H9 (cell line): ENCODE results near the gene PGM1. TPM values are rescaled to one million over a fixed set of nuclear protein-coding genes. Genes with fewer than 3 reads are reported as not detected.

ENCODE experiments used
- DNase-seq: peaks from one replicate; pipeline ENCODE4 v3.0.0-alpha.2; 2017
- H2AFZ ChIP-seq: one replicate; pipeline ENCODE4 v1.6.1; 2013; ENCODE audit warnings: mild to moderate bottlenecking, low read length, control low read depth, moderate library complexity
- H2AK5ac ChIP-seq: 2 replicates; pipeline ENCODE4 v1.6.1; 2013; ENCODE audit warnings: low read length, control low read depth, mixed read lengths; ENCODE audit not compliant: insufficient read length
- H2BK120ac ChIP-seq: one replicate; pipeline ENCODE4 v1.6.1; 2013; ENCODE audit warnings: low read depth, mild to moderate bottlenecking, low read length, control low read depth, inconsistent platforms; ENCODE audit not compliant: poor library complexity, severe bottlenecking
- H2BK12ac ChIP-seq: 2 replicates; pipeline ENCODE4 v1.6.1; 2013; ENCODE audit warnings: low read length, control low read depth, mixed read lengths, low read depth; ENCODE audit not compliant: insufficient read length
- H2BK15ac ChIP-seq: 2 replicates; pipeline ENCODE4 v1.6.1; 2013; ENCODE audit warnings: low read depth, low read length, control low read depth
- H2BK20ac ChIP-seq: one replicate; pipeline ENCODE4 v1.6.1; 2013; ENCODE audit warnings: low read depth, mild to moderate bottlenecking, low read length, control low read depth, inconsistent platforms; ENCODE audit not compliant: poor library complexity, severe bottlenecking
- H2BK5ac ChIP-seq: 2 replicates; pipeline ENCODE4 v1.6.1; 2013; ENCODE audit warnings: low read length, control low read depth, mixed read lengths; ENCODE audit not compliant: insufficient read length
- H3K14ac ChIP-seq: 2 replicates; pipeline ENCODE4 v1.6.1; 2013; ENCODE audit warnings: low read length, control low read depth; ENCODE audit not compliant: insufficient read depth
- H3K18ac ChIP-seq: 2 replicates; pipeline ENCODE4 v1.6.1; 2013; ENCODE audit warnings: low read depth, mild to moderate bottlenecking, mixed read lengths, low read length, control low read depth; ENCODE audit not compliant: insufficient read length
- H3K23ac ChIP-seq: 2 replicates; pipeline ENCODE4 v1.6.1; 2013; ENCODE audit warnings: low read length, control low read depth, mixed read lengths, low read depth; ENCODE audit not compliant: insufficient read length
- H3K23me2 ChIP-seq: 2 replicates; pipeline ENCODE4 v1.6.1; 2013; ENCODE audit warnings: low read depth, mild to moderate bottlenecking, mixed read lengths, low read length, control low read depth; ENCODE audit not compliant: insufficient read length, poor library complexity, severe bottlenecking
- H3K27ac ChIP-seq: 2 replicates; pipeline ENCODE4 v1.5.1; 2013; ENCODE audit warnings: low read length, control low read depth, mixed read lengths, low read depth; ENCODE audit not compliant: insufficient read length
- H3K27me3 ChIP-seq: 2 replicates; pipeline ENCODE4 v1.6.1; 2013; ENCODE audit warnings: low read length, control low read depth, inconsistent platforms; ENCODE audit not compliant: insufficient read depth
- H3K4ac ChIP-seq: 2 replicates; pipeline ENCODE4 v1.6.1; 2013; ENCODE audit warnings: low read depth, mild to moderate bottlenecking, control low read depth, inconsistent platforms, low read length, moderate library complexity
- H3K4me1 ChIP-seq: 2 replicates; pipeline ENCODE4 v1.6.1; 2013; ENCODE audit warnings: low read length, control low read depth, inconsistent platforms; ENCODE audit not compliant: insufficient read depth
- H3K4me2 ChIP-seq: 2 replicates; pipeline ENCODE4 v1.6.1; 2013; ENCODE audit warnings: low read length, control low read depth, mixed read lengths; ENCODE audit not compliant: insufficient read length, insufficient read depth
- H3K56ac ChIP-seq: 2 replicates; pipeline ENCODE4 v1.6.1; 2013; ENCODE audit warnings: low read depth, mild to moderate bottlenecking, mixed read lengths, low read length, control low read depth; ENCODE audit not compliant: insufficient read length
- H3K79me1 ChIP-seq: 2 replicates; pipeline ENCODE4 v1.6.1; 2013; ENCODE audit warnings: low read depth, mild to moderate bottlenecking, moderate library complexity, low read length, control low read depth, inconsistent platforms; ENCODE audit not compliant: insufficient read depth, poor library complexity, severe bottlenecking
- H3K79me2 ChIP-seq: 2 replicates; pipeline ENCODE4 v1.6.1; 2013; ENCODE audit warnings: low read length, control low read depth, inconsistent platforms; ENCODE audit not compliant: insufficient read depth
- H3K9ac ChIP-seq: 2 replicates; pipeline ENCODE4 v1.6.1; 2013; ENCODE audit warnings: low read length, control low read depth, mixed read lengths; ENCODE audit not compliant: insufficient read length; ENCODE audit errors: extremely low read depth
- H3K9me3 ChIP-seq: one replicate; pipeline ENCODE4 v1.6.1; 2013; ENCODE audit warnings: low read depth, low read length, inconsistent platforms; ENCODE audit not compliant: control insufficient read depth
- H3T11ph ChIP-seq: one replicate; pipeline ENCODE4 v1.6.1; 2013; ENCODE audit warnings: mild to moderate bottlenecking, low read length, control low read depth, inconsistent platforms
- H4K20me1 ChIP-seq: one replicate; pipeline ENCODE4 v1.6.1; 2013; ENCODE audit not compliant: control insufficient read depth, insufficient read length, insufficient read depth
- H4K5ac ChIP-seq: 2 replicates; pipeline ENCODE4 v1.6.1; 2013; ENCODE audit warnings: low read depth, mild to moderate bottlenecking, mixed read lengths, low read length, control low read depth; ENCODE audit not compliant: insufficient read length
- H4K8ac ChIP-seq: replicated peaks from 2 replicates; pipeline ENCODE4 v1.6.1; 2013; ENCODE audit warnings: low read length, control low read depth, mixed read lengths, low read depth; ENCODE audit not compliant: insufficient read length
- H4K91ac ChIP-seq: 2 replicates; pipeline ENCODE4 v1.6.1; 2013; ENCODE audit warnings: low read depth, mild to moderate bottlenecking, moderate library complexity, mixed read lengths, low read length, control low read depth; ENCODE audit not compliant: insufficient read length
- H3K27ac Mint-ChIP-seq, 3 experiments: 2 replicates in 2 of 3; 3 replicates in 1 of 3; pipeline ENCODE4 v1.8.0; 2020 to 2021; ENCODE audit warnings: mixed read lengths in 3 of 3, mild to moderate bottlenecking in 1 of 3, moderate library complexity in 1 of 3
- H3K27me3 Mint-ChIP-seq: 2 replicates; pipeline ENCODE4 v1.8.0; 2021; ENCODE audit warnings: low read depth, mild to moderate bottlenecking, moderate library complexity, mixed read lengths
- H3K36me3 Mint-ChIP-seq, 3 experiments: 2 replicates in 2 of 3; 3 replicates in 1 of 3; pipeline ENCODE4 v1.8.0; 2020 to 2021; ENCODE audit warnings: low read depth in 3 of 3, mixed read lengths in 3 of 3; ENCODE audit not compliant: insufficient read depth in 1 of 3
- H3K4me1 Mint-ChIP-seq, 2 experiments: 2 replicates each; pipeline ENCODE4 v1.8.0; 2020; ENCODE audit warnings: mixed read lengths in 2 of 2
- H3K4me3 Mint-ChIP-seq, 2 experiments: 2 replicates in 1 of 2; 3 replicates in 1 of 2; pipeline ENCODE4 v1.8.0; 2020 to 2021; ENCODE audit warnings: mild to moderate bottlenecking in 2 of 2, mixed read lengths in 2 of 2, moderate library complexity in 1 of 2
- H3K9me3 Mint-ChIP-seq, 2 experiments: 2 replicates in 1 of 2; 3 replicates in 1 of 2; pipeline ENCODE4 v1.8.0; 2020; ENCODE audit warnings: mild to moderate bottlenecking in 2 of 2, mixed read lengths in 2 of 2, moderate library complexity in 1 of 2
- CTCF ChIP-seq: fragments of 200-600 bp; sonication (generic); conservative IDR thresholded peaks from 3 replicates; pipeline ENCODE4 v1.8.0; 2021; ENCODE audit warnings: antibody characterized with exemption, mild to moderate bottlenecking
- WGBS: extraction: QIAGEN DNeasy Blood & Tissue Kit; methylation state at CpG from one replicate; pipeline ENCODE4 v1.1.7; 2013; ENCODE audit warnings: missing lambda C conversion rate, low lambda C conversion rate, mixed read lengths; ENCODE audit not compliant: insufficient read length; ENCODE audit errors: extremely low coverage; 5-methylcytosine and 5-hydroxymethylcytosine counted together
- total RNA-seq: library from RNA; stranded (reverse); gene quantifications from 2 replicates; pipeline ENCODE4 v1.2.1, GENCODE V29; 2021

PGM1 gene
- total RNA-seq, 1 experiment from 2014 or later = 56.4 TPM

- Histone ChIP-seq H4K91ac (no peak overlapping the region), H2AK5ac (no peak overlapping the region), H3K79me1 (no peaks in the 10 kb centered on the region), H2BK12ac (no peak overlapping the region), H3K56ac (no peak overlapping the region), H3K9me3 (no peaks in the 10 kb centered on the region), H2BK20ac (no peak overlapping the region), H3K4me2 (no peak overlapping the region), H3K27me3 (no peaks in the 10 kb centered on the region), H3K23me2 (no peaks in the 10 kb centered on the region), H4K20me1 (no peaks in the 10 kb centered on the region), H2BK120ac (no peak overlapping the region), H2AFZ (no peak overlapping the region), H3K14ac (no peak overlapping the region), H3K4me1 (0 out of 2 replicates have a peak, but pooled peaks cover 2% of the 10 kb centered on the region), H3K9ac (no peak overlapping the region), H3K27ac (no peak overlapping the region), H3T11ph (no peak overlapping the region), H4K8ac (no peak overlapping the region), H3K23ac (no peak overlapping the region), H2BK5ac (no peak overlapping the region), H4K5ac (no peak overlapping the region), H3K79me2 (no peaks in the 10 kb centered on the region), H2BK15ac (no peak overlapping the region), H3K4ac (no peak overlapping the region), H3K18ac (no peak overlapping the region)
- no peak overlapping the region for H3K4me3 Mint-ChIP-seq
- no peak for TF ChIP-seq CTCF
- no CpG with 5 or more reads among the region's 4 CpGs for WGBS
- 0 out of 4 replicates have a peak, but pooled peaks cover 2% of the 10 kb centered on the region in 2 experiments for H3K4me1 Mint-ChIP-seq
- H3K9me3 Mint-ChIP-seq = no peaks in the 10 kb centered on the region
- no peaks in the 10 kb centered on the region; the same call in 1 of the 2 replicates for H3K27me3 Mint-ChIP-seq
- no peak for DNase-seq
- H3K27ac Mint-ChIP-seq = no peak overlapping the region; a peak in 1 of 7 replicates
- peaks cover 0 to 12% (median 2%) of the 10 kb centered on the region in 3 experiments; a peak in 4 of 7 replicates for H3K36me3 Mint-ChIP-seq
Observed at GRCh38 chr1:63640633-63641567, 47.7 kb downstream of the PGM1 start.
